8988T (cell line): ENCODE data around the gene MSH3.
"Not testable (repeated sequence)": the region's sequence is repeated elsewhere in the genome, so short reads cannot be mapped to it uniquely, and the experiment has no call there.

ENCODE experiments used
- DNase-seq: peaks from one replicate; pipeline ENCODE4 v3.0.0; 2011

The MSH3 gene

GRCh38 chr5:80759866-80760577 is 105.6 kb downstream of the MSH3 start:
- no peak for DNase-seq

GRCh38 chr5:80760680-80761079 is 106.2 kb downstream of the MSH3 start:
- DNase-seq, result no peak

DNA sequence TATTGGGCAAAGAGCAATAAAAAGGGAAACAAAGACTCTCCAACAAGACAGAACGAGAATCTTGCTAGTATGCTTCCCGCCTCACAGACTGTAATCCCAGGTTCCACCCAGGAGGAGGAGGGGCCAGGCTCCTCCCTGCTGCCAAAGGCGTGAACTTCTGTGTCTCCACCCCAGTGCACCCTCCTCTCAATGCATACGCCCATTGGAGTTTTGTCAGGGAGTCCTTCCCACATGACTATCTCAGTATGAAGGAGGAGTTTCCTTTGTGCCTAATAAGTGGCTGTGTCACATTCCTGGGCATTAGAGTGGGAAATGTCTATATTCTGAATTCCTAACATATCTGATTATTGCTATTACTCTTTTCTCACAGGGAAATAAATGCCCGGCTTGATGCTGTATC is 106.7 kb downstream of the MSH3 start:
- DNase-seq, result no peak

DNA sequence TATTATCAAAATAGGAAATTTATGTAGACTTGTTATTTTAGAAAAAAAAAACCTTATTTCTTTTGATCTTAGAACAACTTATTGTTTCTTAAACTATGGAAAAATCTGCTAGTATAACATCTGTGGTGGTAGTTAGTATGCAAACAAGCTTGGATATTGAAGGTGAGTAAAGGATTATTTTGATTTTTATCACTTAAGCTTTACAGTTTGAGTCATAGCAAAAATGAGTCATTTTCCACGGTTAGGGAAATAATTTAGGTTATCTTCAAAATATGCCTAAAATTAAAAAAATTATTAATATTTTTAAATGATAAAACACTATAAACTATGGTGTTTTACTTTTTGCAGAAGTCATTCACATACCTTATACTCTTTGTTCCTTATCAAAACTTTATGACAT is 107.5 kb downstream of the MSH3 start:
- no peak for DNase-seq

- DNase-seq, result no peak
Measured at GRCh38 chr5:80762573-80762972, 108.1 kb downstream of the MSH3 start.

GRCh38 chr5:80763211-80763610 is 108.8 kb downstream of the MSH3 start:
- DNase-seq, result no peak

GRCh38 chr5:80763873-80764647 is 109.6 kb downstream of the MSH3 start:
- DNase-seq, result no peak

DNA sequence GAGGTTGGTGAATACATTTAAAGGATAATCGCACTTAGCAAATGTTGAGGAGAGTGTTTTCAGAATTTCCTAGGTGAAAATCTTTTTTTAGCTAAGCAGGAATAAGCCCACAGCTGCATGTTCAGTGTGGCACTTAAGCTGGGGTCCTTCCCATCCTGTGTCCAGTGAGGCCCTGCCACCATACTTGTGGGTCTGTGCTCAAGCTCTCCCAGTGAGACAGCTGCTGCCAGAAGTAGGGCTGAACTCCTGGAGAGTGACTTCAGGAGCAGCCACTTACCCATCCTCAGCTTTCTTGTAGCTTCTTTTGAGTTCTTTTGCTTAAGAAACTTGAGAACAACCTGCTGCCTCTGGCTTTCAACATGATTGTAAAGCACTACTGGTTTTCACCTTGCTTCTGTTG is 110.3 kb downstream of the MSH3 start:
- DNase-seq, result no peak

- no peak for DNase-seq
Measured at GRCh38 chr5:80777347-80778287, 123.2 kb downstream of the MSH3 start.

DNA sequence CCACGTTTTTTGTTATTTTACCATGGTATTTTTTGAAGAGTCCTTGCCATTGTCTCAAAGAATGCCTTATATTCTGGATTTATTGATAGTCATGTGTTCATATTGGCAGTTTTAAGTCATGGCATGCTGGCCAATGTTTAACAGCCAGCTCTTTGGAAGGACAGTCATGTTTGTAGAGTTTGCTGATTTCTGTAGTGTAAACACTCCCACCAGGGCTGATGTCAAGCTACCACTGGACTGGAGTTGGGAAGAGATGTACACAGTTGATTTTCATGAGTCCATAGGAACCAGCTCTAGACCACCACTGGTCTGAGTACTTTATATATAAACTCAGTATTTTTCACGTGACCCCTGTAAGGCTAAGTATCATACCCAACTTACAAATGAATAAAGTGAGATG is 125.6 kb downstream of the MSH3 start:
- DNase-seq, result no peak

GRCh38 chr5:80780761-80781285 is 126.4 kb downstream of the MSH3 start:
- DNase-seq, result no peak

DNA sequence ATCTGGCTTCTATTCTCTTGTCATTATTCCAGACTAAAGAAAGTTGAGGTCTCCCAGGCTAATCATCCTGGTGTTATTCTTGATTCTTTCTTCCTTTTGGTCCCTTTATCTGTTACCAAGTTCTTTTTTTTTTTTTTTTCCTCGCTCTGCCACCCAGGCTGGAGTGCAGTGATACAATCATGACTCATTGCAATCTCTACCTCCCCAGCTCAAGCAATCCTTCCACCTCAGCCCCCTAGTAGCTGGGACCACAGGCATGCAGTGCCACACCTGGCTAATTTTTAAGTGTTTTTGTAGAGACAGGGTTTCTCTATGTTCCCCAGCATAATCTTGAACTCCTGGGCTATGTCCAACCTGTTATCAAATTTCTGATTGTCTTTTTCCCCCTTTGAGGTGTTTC is 126.9 kb downstream of the MSH3 start:
- no peak for DNase-seq

- DNase-seq, result no peak
Measured at GRCh38 chr5:80782626-80783025, 128.2 kb downstream of the MSH3 start.

- DNase-seq, result not testable (repeated sequence)
Measured at GRCh38 chr5:80783751-80784150, 129.3 kb downstream of the MSH3 start.

GRCh38 chr5:80784451-80784850 is 130.0 kb downstream of the MSH3 start:
- DNase-seq, result no peak

GRCh38 chr5:80789319-80790016 is 135.0 kb downstream of the MSH3 start:
- DNase-seq, result not testable (repeated sequence)

DNA sequence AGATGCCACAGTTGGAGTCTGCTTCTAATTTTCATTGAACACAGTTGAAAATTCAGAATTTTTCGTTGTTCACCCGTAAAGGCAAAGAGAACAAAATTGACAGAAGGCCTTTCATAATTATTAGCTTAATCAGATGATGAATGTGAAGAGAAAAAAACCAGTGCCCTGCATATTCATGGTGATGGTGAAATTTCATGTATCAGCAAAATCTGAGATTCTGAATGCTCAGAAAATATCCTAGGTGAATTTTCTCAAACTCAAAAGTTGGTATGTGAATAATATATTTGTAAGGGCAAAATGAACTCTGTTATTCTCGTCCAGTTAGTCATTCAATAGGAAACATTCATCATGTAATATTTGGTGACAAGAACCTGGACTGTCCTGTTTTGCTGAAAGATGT is 136.2 kb downstream of the MSH3 start:
- DNase-seq, result no peak

GRCh38 chr5:80793354-80793753 is 138.9 kb downstream of the MSH3 start:
- DNase-seq, result no peak

DNA sequence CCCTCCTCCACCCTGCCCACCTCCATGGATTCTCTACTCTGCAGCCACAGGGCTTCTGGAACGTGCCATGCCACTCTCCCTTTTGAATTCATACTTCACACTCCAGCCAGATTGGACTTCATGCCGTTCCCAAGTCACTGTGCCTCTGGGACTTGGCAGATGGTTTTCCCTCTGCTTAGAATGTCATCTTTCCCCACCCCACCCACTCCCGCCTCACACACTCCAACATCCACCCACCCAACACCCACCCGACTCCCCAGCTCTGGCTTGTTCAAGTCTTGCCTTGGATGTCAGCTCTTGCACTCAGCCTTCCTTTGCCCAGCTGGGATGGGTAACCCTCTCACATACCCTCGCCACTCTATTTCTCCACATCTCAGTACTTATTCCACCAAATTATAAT is 142.4 kb downstream of the MSH3 start:
- no peak for DNase-seq

- DNase-seq, result no peak
Measured at GRCh38 chr5:80797428-80798024, 143.1 kb downstream of the MSH3 start.

DNA sequence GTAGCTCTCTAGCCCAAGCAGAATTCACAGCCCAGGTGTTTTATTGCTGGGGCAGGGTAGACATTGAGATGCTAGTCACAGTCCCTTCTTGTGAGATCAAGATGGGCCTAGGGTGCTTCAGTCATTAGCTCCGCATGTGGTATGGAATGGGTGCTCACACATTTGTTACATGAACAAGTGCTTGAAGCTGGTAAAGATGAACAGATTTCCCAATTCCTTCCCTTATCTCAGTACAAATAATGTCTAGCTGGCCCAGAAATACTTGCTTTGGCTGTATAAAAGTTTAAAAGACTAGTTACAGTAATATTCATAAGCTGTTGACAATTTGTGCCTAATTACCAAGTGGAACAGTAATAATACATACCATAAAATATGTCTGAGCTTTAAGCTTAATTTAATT is 143.7 kb downstream of the MSH3 start:
- DNase-seq, result no peak

DNA sequence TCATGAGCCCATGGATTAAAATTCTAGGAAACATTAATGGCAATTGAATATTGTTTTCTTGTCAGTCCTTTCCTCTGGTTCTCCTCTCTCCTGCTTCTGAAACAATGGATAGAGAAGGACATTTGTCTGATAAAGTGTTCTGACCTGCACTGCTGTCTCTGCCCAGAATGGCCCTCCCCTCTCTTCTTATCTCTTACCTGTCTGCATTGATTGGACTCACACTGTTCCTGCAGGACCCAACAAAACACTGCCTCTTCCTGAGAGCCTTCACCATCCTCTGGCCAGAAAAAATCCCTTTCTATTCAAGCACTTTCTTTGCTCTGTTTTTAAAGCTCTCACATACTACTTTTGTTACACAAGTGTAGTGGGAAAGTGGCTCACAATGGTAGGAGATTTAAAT is 144.2 kb downstream of the MSH3 start:
- DNase-seq, result no peak
